SK-N-SH treated with all-trans-retinoic acid at 6 μM for 48 hours (cell line): ENCODE measurements around the gene COL6A5.

Source experiments
- ARNTL ChIP-seq: fragments of 450-650 bp; formaldehyde crosslinking; IDR thresholded peaks from 2 replicates; pipeline ENCODE4 v1.5.0; 2020; ENCODE audit warnings: low read depth, mild to moderate bottlenecking, moderate library complexity, borderline replicate concordance
- GLIS3 ChIP-seq: fragments of 250-450 bp; sonication (Bioruptor Pico); IDR thresholded peaks from 2 replicates; pipeline ENCODE4 v1.5.0; 2020; ENCODE audit warnings: mild to moderate bottlenecking, moderate library complexity
- OSR1 ChIP-seq: fragments of 250-450 bp; sonication (Bioruptor Pico); IDR thresholded peaks from 2 replicates; pipeline ENCODE4 v1.8.0; 2022; ENCODE audit warnings: moderate library complexity, mild to moderate bottlenecking, inconsistent platforms
- RARB ChIP-seq: fragments of 250-450 bp; sonication (Bioruptor Pico); IDR thresholded peaks from 2 replicates; pipeline ENCODE4 v1.8.0; 2021; ENCODE audit warnings: mild to moderate bottlenecking, moderate library complexity
- SNAI2 ChIP-seq: fragments of 250-450 bp; sonication (Bioruptor Pico); IDR thresholded peaks from 2 replicates; pipeline ENCODE4 v1.5.0; 2020; ENCODE audit warnings: mild to moderate bottlenecking, moderate library complexity
- TOX ChIP-seq: fragments of 250-450 bp; sonication (Bioruptor Pico); IDR thresholded peaks from 2 replicates; pipeline ENCODE4 v1.8.0; 2021; ENCODE audit warnings: mild to moderate bottlenecking, moderate library complexity, borderline replicate concordance
- ZNF565 ChIP-seq: fragments of 450-650 bp; formaldehyde crosslinking; conservative IDR thresholded peaks from 2 replicates; pipeline ENCODE4 v1.5.0; 2020; ENCODE audit warnings: low read depth, mild to moderate bottlenecking, moderate library complexity
- ZNF70 ChIP-seq: fragments of 450-650 bp; formaldehyde crosslinking; IDR thresholded peaks from 2 replicates; pipeline ENCODE4 v1.5.0; 2020; ENCODE audit warnings: mild to moderate bottlenecking, moderate library complexity
- ZNF8 ChIP-seq: fragments of 450-650 bp; formaldehyde crosslinking; IDR thresholded peaks from 2 replicates; pipeline ENCODE4 v1.5.0; 2020; ENCODE audit warnings: mild to moderate bottlenecking, moderate library complexity
- TF ChIP-seq, protein P1 (sequence below): fragments of 250-450 bp; sonication (Bioruptor Pico); IDR thresholded peaks from 2 replicates; pipeline ENCODE4 v1.8.0; 2021; ENCODE audit warnings: low read depth, mild to moderate bottlenecking, moderate library complexity, borderline replicate concordance
- TF ChIP-seq, protein P2 (sequence below): fragments of 250-450 bp; sonication (Bioruptor Pico); IDR thresholded peaks from 2 replicates; pipeline ENCODE4 v1.5.1; 2020; ENCODE audit warnings: low read depth, mild to moderate bottlenecking, moderate library complexity
- TF ChIP-seq, protein P3 (sequence below): fragments of 250-450 bp; sonication (Bioruptor Pico); IDR thresholded peaks from 2 replicates; pipeline ENCODE4 v1.5.0; 2020; ENCODE audit warnings: mild to moderate bottlenecking, moderate library complexity

DNA sequence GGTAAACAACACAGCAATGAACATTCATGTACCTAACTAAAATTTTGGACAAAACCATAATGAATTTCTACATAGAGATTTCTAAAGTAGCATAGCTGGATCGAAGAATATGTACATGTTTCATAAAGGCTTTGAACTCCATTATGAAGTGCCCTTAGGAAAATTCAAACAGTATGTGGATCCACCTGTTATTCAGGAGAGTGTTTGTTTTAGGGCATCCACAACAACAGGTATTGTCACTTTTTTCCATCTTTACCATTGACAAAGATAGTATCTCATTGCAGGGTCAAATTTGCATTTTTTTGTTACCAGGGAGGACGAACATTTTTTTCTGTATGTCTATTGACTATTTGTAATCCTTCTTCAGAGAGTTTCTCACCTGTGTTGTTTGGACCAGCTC lies 75.0 kb downstream of the COL6A5 start:
- TF ChIP-seq GLIS3 (CRISPR knock-in tag), result no peak
- TF ChIP-seq RARB, result no peak
- TF ChIP-seq ZNF8 (CRISPR knock-in tag), result no peak
- no peak for TF ChIP-seq SNAI2 (CRISPR knock-in tag)
- TF ChIP-seq, protein P1, sequence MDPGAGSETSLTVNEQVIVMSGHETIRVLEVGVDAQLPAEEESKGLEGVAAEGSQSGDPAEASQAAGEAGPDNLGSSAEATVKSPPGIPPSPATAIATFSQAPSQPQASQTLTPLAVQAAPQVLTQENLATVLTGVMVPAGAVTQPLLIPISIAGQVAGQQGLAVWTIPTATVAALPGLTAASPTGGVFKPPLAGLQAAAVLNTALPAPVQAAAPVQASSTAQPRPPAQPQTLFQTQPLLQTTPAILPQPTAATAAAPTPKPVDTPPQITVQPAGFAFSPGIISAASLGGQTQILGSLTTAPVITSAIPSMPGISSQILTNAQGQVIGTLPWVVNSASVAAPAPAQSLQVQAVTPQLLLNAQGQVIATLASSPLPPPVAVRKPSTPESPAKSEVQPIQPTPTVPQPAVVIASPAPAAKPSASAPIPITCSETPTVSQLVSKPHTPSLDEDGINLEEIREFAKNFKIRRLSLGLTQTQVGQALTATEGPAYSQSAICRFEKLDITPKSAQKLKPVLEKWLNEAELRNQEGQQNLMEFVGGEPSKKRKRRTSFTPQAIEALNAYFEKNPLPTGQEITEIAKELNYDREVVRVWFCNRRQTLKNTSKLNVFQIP (CRISPR knock-in tag), result no peak
- no peak for TF ChIP-seq ZNF70 (CRISPR knock-in tag)
- TF ChIP-seq TOX (CRISPR knock-in tag), result no peak
- no peak for TF ChIP-seq ZNF565 (CRISPR knock-in tag)
- TF ChIP-seq, protein P2, sequence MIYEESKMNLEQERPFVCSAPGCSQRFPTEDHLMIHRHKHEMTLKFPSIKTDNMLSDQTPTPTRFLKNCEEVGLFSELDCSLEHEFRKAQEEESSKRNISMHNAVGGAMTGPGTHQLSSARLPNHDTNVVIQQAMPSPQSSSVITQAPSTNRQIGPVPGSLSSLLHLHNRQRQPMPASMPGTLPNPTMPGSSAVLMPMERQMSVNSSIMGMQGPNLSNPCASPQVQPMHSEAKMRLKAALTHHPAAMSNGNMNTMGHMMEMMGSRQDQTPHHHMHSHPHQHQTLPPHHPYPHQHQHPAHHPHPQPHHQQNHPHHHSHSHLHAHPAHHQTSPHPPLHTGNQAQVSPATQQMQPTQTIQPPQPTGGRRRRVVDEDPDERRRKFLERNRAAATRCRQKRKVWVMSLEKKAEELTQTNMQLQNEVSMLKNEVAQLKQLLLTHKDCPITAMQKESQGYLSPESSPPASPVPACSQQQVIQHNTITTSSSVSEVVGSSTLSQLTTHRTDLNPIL (CRISPR knock-in tag), result no peak
- TF ChIP-seq, protein P3, sequence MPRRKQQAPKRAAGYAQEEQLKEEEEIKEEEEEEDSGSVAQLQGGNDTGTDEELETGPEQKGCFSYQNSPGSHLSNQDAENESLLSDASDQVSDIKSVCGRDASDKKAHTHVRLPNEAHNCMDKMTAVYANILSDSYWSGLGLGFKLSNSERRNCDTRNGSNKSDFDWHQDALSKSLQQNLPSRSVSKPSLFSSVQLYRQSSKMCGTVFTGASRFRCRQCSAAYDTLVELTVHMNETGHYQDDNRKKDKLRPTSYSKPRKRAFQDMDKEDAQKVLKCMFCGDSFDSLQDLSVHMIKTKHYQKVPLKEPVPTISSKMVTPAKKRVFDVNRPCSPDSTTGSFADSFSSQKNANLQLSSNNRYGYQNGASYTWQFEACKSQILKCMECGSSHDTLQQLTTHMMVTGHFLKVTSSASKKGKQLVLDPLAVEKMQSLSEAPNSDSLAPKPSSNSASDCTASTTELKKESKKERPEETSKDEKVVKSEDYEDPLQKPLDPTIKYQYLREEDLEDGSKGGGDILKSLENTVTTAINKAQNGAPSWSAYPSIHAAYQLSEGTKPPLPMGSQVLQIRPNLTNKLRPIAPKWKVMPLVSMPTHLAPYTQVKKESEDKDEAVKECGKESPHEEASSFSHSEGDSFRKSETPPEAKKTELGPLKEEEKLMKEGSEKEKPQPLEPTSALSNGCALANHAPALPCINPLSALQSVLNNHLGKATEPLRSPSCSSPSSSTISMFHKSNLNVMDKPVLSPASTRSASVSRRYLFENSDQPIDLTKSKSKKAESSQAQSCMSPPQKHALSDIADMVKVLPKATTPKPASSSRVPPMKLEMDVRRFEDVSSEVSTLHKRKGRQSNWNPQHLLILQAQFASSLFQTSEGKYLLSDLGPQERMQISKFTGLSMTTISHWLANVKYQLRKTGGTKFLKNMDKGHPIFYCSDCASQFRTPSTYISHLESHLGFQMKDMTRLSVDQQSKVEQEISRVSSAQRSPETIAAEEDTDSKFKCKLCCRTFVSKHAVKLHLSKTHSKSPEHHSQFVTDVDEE, result no peak
- no peak for TF ChIP-seq OSR1 (CRISPR knock-in tag)
- no peak for TF ChIP-seq ARNTL (CRISPR knock-in tag)
